Measurements from ENCODE around the gene EFHD2. TPM values are rescaled to one million over a fixed set of nuclear protein-coding genes. Genes with fewer than 3 reads are reported as not detected.

Gene EFHD2
- total and polyA plus RNA-seq, 2 of the 8 experiments (the other 6 are each of a cell fraction or from before 2014, with no cell fraction given), result 24.4 to 25.1 TPM

- H4K20me1 ChIP-seq (replicated peaks in 1 of 2; ENCODE audit: control insufficient read depth in 1 of 2, insufficient read depth in 2 of 2, low read length in 2 of 2), result peaks cover 2 to 7% of the 10 kb centered on the region in 2 experiments
- H2BK15ac ChIP-seq (ENCODE audit: low read length), result no peak overlapping the region
- H3K36me3 ChIP-seq (ENCODE audit: control insufficient read depth in 2 of 4, insufficient read depth in 4 of 4, low read length in 3 of 4), result no peaks in the 10 kb centered on the region
- CTCF ChIA-PET (ENCODE audit: partially characterized antibody), result interaction anchor here (0.6 to 2.2 kb wide), 9 partner anchors 9 to 1450 kb away, joined by 3 to 12 read pairs (median 4); no protein-coding TSS in a partner anchor
- no peak for FAIRE-seq
- H3K9me3 ChIP-seq (ENCODE audit: insufficient read depth in 2 of 2, low read depth in 1 of 2, low read length in 1 of 2), result no peaks in the 10 kb centered on the region
- no peak overlapping the region for H3K27ac ChIP-seq (ENCODE audit: low read depth, low read length)
- no peak overlapping the region for H3K4me3 ChIP-seq (ENCODE audit: extremely low read depth in 1 of 4, insufficient read depth in 2 of 4, low read depth in 3 of 4, low read length in 4 of 4)
- H4K8ac ChIP-seq (ENCODE audit: extremely low read depth, insufficient read depth, low read length), result no peak overlapping the region
- no peak overlapping the region for H2BK12ac ChIP-seq (ENCODE audit: low read depth, low read length)
- H3K79me1 ChIP-seq (ENCODE audit: low read depth, low read length), result no peaks in the 10 kb centered on the region; the same call in 1 of the 2 replicates
- H4K91ac ChIP-seq (replicated peaks; ENCODE audit: insufficient read length, low read length), result no peak overlapping the region
- no peak overlapping the region for H4K5ac ChIP-seq (ENCODE audit: insufficient read length, low read depth, low read length)
- WGBS, 2 experiments (ENCODE audit: extremely low coverage in 1 of 2, insufficient coverage in 1 of 2, insufficient read length in 1 of 2, insufficient replicate concordance in 2 of 2, low coverage in 1 of 2, low lambda C conversion rate in 2 of 2, missing lambda C conversion rate in 1 of 2), result 89% methylated on average over 20 of the region's 20 CpGs; no CpG with 5 or more reads in 1 of the 2 experiments
- no peak overlapping the region for H3K9ac ChIP-seq (replicated peaks in 1 of 4; ENCODE audit: extremely low read depth in 1 of 4, low read depth in 3 of 4, low read length in 3 of 4)
- peaks cover 0 to 16% (median 14%) of the 10 kb centered on the region in 4 experiments; a peak in 6 of 7 replicates for H3K27me3 ChIP-seq (replicated peaks in 1 of 4; ENCODE audit: control insufficient read depth in 3 of 4, extremely low read depth in 1 of 4, insufficient read depth in 3 of 4, low read length in 3 of 4)
- H3K4me2 ChIP-seq (ENCODE audit: insufficient read depth in 1 of 2, low read depth in 2 of 2, low read length in 2 of 2), result no peak overlapping the region
- peaks cover 0 to 25% (median 4%) of the 10 kb centered on the region in 4 experiments; a peak in 6 of 7 replicates for H3K4me1 ChIP-seq (replicated peaks in 1 of 4; ENCODE audit: control insufficient read depth in 3 of 4, insufficient read depth in 4 of 4, low read length in 3 of 4)
- no peak overlapping the region for H2BK5ac ChIP-seq (ENCODE audit: low read depth, low read length)
- H2BK120ac ChIP-seq (replicated peaks; ENCODE audit: low read depth, low read length), result no peak overlapping the region
- H2AK5ac ChIP-seq (ENCODE audit: low read depth, low read length), result 0 out of 2 replicates have a peak overlapping the region, but pooled peaks have one; percentile 24
- no peak overlapping the region for H3K23ac ChIP-seq (ENCODE audit: insufficient read length)
- no peak overlapping the region for H2BK20ac ChIP-seq (ENCODE audit: low read length)
- H2AFZ ChIP-seq (ENCODE audit: low read length), result no peak overlapping the region
- H3K79me2 ChIP-seq (ENCODE audit: control insufficient read depth in 1 of 2, insufficient read depth in 2 of 2, low read length in 2 of 2), result no peaks in the 10 kb centered on the region
- POLR2A ChIA-PET (ENCODE audit: partially characterized antibody), result interaction anchor here (1.7 kb wide), 1 partner anchor 8 kb away, joined by 4 read pairs; no protein-coding TSS in a partner anchor
- no peak overlapping the region for H3K4ac ChIP-seq (replicated peaks; ENCODE audit: insufficient read length, low read depth, low read length)
- H3K18ac ChIP-seq (ENCODE audit: extremely low read depth, low read length), result no peak overlapping the region; the same call in 1 of the 2 replicates
- H3K14ac ChIP-seq (ENCODE audit: insufficient read length), result no peak overlapping the region
- DNase-seq (ENCODE audit: low read depth in 1 of 2, low spot score in 2 of 2), result no peak
- peaks cover 8% of the 10 kb centered on the region for H3K23me2 ChIP-seq (ENCODE audit: low read depth, low read length)
- H3K56ac ChIP-seq (replicated peaks; ENCODE audit: insufficient read length, low read depth, low read length), result no peak overlapping the region
- no peak for TF ChIP-seq CHD1 (IDR thresholded peaks at IDR 0.05; ENCODE audit: low read depth, low read length)
- no peak for TF ChIP-seq CTCF (IDR thresholded peaks at IDR 0.05; ENCODE audit: control extremely low read depth in 1 of 3, insufficient read depth in 1 of 3, low read depth in 1 of 3, low read length in 3 of 3)
- no peak for TF ChIP-seq ZNF274 (IDR thresholded peaks at IDR 0.05; ENCODE audit: borderline replicate concordance, extremely low read depth, low read length)
- TF ChIP-seq HDAC6 (IDR thresholded peaks at IDR 0.05; ENCODE audit: low read depth, low read length), result no peak
- no peak for TF ChIP-seq KDM5A (IDR thresholded peaks at IDR 0.05; ENCODE audit: low read length)
- TF ChIP-seq TEAD4 (IDR thresholded peaks at IDR 0.05; ENCODE audit: low read depth, low read length), result no peak
- TF ChIP-seq SRF (IDR thresholded peaks at IDR 0.05; ENCODE audit: low read depth, low read length), result no peak
- no peak for TF ChIP-seq HDAC2 (IDR thresholded peaks at IDR 0.05; ENCODE audit: borderline replicate concordance in 1 of 2, low read depth in 2 of 2, low read length in 2 of 2)
- TF ChIP-seq CHD2 (IDR thresholded peaks at IDR 0.05; ENCODE audit: low read length), result no peak
These were observed 4.1 kb downstream of the EFHD2 start for GRCh38 chr1:15413563-15414444.

Data from H1 (cell line).